Measurements from ENCODE around the gene INTS4.
A peak's percentile ranks its signal among the peaks of the same experiment; 100 is the strongest.
"Not testable (repeated sequence)": the region's sequence is repeated elsewhere in the genome, so short reads cannot be mapped to it uniquely, and the experiment has no call there.

Gene INTS4

DNA sequence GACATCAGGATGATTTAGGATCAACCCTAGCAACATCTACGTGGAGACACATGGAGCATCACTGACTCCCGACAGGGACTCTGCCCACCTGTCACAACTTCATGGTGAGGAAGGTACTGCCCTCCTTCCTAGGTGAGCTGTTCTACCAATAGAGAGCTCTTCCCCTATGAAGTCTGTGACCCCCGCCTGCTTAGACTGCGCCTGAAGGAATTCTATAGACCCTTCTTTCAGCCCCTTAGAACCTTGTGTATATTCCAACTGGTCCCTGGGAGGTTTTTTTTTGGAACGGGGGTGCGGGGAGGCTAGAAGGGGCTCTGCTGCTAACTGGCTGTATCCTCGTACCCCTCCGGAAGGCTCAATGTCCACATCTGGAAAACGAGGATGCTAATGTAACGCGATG, 566 bp downstream of the INTS4 start:
- Histone ChIP-seq H3K36me3 (ENCODE audit: control insufficient read depth in 1 of 2, insufficient read depth in 2 of 2, low read depth in 1 of 2, low read length in 2 of 2) (peaks cover 14 to 24% of the 10 kb centered on the region in 2 experiments), H2BK120ac (ENCODE audit: low read depth, low read length) (no peak overlapping the region), H3K27me3 (ENCODE audit: control insufficient read depth in 1 of 2, insufficient read depth in 1 of 2, low read length in 2 of 2) (no peaks in the 10 kb centered on the region), H2BK5ac (ENCODE audit: low read depth, low read length, poor library complexity, severe bottlenecking) (no peak overlapping the region), H4K8ac (ENCODE audit: low read length) (no peak overlapping the region), H3K27ac (ENCODE audit: low read length, poor library complexity, severe bottlenecking) (no peak overlapping the region), H3K4me3 (ENCODE audit: insufficient read depth in 1 of 2, low read depth in 1 of 2, low read length in 2 of 2) (peak overlapping the region; percentile 53 to 88), H2AK5ac (ENCODE audit: low read length, severe bottlenecking) (no peak overlapping the region), H2BK12ac (ENCODE audit: low read length in 2 of 2) (no peak overlapping the region), H3K18ac (ENCODE audit: low read depth in 1 of 2, low read length in 2 of 2) (no peak overlapping the region), H3K14ac (ENCODE audit: low read length in 2 of 2) (no peak overlapping the region), H2AFZ (ENCODE audit: low read depth, low read length) (no peak overlapping the region), H3K4me1 (ENCODE audit: control insufficient read depth, insufficient read depth, low read depth, low read length) (no peaks in the 10 kb centered on the region), H3K79me1 (replicated peaks; ENCODE audit: low read length, poor library complexity, severe bottlenecking) (peaks cover 19% of the 10 kb centered on the region), H3K23ac (ENCODE audit: low read length in 2 of 2) (no peak overlapping the region), H2BK15ac (ENCODE audit: low read depth, poor library complexity, severe bottlenecking) (peak overlapping the region; percentile 68), H3K9ac (ENCODE audit: low read length) (peak overlapping the region; percentile 95), H3K4ac (ENCODE audit: low read depth in 1 of 2, low read length in 2 of 2) (no peak overlapping the region), H3K4me2 (ENCODE audit: low read length, poor library complexity, severe bottlenecking) (peak overlapping the region; percentile 86), H3K9me3 (ENCODE audit: control insufficient read depth, low read length) (no peaks in the 10 kb centered on the region), H4K91ac (ENCODE audit: low read length) (no peak overlapping the region)
- WGBS, result 12% methylated on average over 6 of the region's 11 CpGs
- no peak for DNase-seq

DNA sequence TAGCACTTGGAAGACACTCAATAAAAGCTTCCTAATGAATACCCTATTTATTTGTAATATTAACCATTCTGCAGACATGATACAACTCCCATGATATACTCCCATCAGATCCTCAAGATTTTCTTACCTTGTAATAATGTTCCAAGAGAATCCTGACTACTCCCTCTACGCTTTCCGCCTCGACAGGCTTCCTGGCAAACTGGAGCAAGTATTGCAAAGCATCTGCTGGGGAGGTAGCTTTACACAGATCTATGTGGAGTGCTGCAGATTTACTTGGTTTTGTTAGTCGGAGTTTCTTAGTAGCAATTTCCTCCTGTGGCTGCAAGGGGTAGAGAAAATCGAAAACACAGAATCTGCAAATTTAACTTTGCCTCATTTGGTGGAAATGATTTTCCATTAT, 3.5 kb downstream of the INTS4 start:
- Histone ChIP-seq H3K79me1 (replicated peaks; ENCODE audit: low read length, poor library complexity, severe bottlenecking) (peaks cover 19% of the 10 kb centered on the region), H3K36me3 (ENCODE audit: control insufficient read depth in 1 of 2, insufficient read depth in 2 of 2, low read depth in 1 of 2, low read length in 2 of 2) (peaks cover 18 to 47% of the 10 kb centered on the region in 2 experiments), H2BK120ac (ENCODE audit: low read depth, low read length) (no peak overlapping the region), H2BK15ac (ENCODE audit: low read depth, poor library complexity, severe bottlenecking) (no peak overlapping the region), H3K4me1 (ENCODE audit: control insufficient read depth, insufficient read depth, low read depth, low read length) (no peaks in the 10 kb centered on the region), H3K4ac (ENCODE audit: low read depth in 1 of 2, low read length in 2 of 2) (no peak overlapping the region), H2AFZ (ENCODE audit: low read depth, low read length) (no peak overlapping the region), H4K8ac (ENCODE audit: low read length) (no peak overlapping the region), H3K23ac (ENCODE audit: low read length in 2 of 2) (no peak overlapping the region), H3K9ac (ENCODE audit: low read length) (no peak overlapping the region), H2BK12ac (ENCODE audit: low read length in 2 of 2) (no peak overlapping the region), H2AK5ac (ENCODE audit: low read length, severe bottlenecking) (no peak overlapping the region), H3K9me3 (ENCODE audit: control insufficient read depth, low read length) (no peaks in the 10 kb centered on the region), H3K4me3 (ENCODE audit: insufficient read depth in 1 of 2, low read depth in 1 of 2, low read length in 2 of 2) (no peak overlapping the region), H3K14ac (ENCODE audit: low read length in 2 of 2) (no peak overlapping the region), H2BK5ac (ENCODE audit: low read depth, low read length, poor library complexity, severe bottlenecking) (no peak overlapping the region), H3K27me3 (ENCODE audit: control insufficient read depth in 1 of 2, insufficient read depth in 1 of 2, low read length in 2 of 2) (no peaks in the 10 kb centered on the region), H3K4me2 (ENCODE audit: low read length, poor library complexity, severe bottlenecking) (no peak overlapping the region), H3K18ac (ENCODE audit: low read depth in 1 of 2, low read length in 2 of 2) (no peak overlapping the region), H3K27ac (ENCODE audit: low read length, poor library complexity, severe bottlenecking) (no peak overlapping the region), H4K91ac (ENCODE audit: low read length) (no peak overlapping the region)
- 100% methylated on average over 3 of the region's 5 CpGs for WGBS
- no peak for DNase-seq

DNA sequence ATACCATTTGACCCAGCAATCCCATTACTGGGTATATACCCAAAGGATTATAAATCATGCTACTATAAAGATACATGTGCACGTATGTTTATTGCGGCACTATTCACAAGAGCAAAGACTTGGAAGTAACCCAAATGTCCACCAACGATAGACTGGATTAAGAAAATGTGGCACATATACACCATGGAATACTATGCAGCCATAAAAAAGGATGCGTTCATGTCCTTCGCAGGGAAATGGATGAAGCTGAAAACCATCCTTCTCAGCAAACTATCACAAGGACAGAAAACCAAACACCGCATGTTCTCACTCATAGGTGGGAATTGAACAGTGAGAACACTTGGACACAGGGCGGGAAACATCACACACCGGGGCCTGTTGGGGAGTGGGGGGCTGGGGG, 8.0 kb downstream of the INTS4 start:
- not testable (repeated sequence) for H2AFZ ChIP-seq (ENCODE audit: low read depth, low read length); H2AK5ac ChIP-seq (ENCODE audit: low read length, severe bottlenecking); H3K27ac ChIP-seq (ENCODE audit: low read length, poor library complexity, severe bottlenecking); H2BK15ac ChIP-seq (ENCODE audit: low read depth, poor library complexity, severe bottlenecking); H3K23ac ChIP-seq (ENCODE audit: low read length in 2 of 2); DNase-seq; H3K14ac ChIP-seq (ENCODE audit: low read length in 2 of 2); H3K4me1 ChIP-seq (ENCODE audit: control insufficient read depth, insufficient read depth, low read depth, low read length); H3K4me2 ChIP-seq (ENCODE audit: low read length, poor library complexity, severe bottlenecking); H2BK12ac ChIP-seq (ENCODE audit: low read length in 2 of 2); H3K18ac ChIP-seq (ENCODE audit: low read depth in 1 of 2, low read length in 2 of 2); H2BK5ac ChIP-seq (ENCODE audit: low read depth, low read length, poor library complexity, severe bottlenecking); H2BK120ac ChIP-seq (ENCODE audit: low read depth, low read length); H3K27me3 ChIP-seq (ENCODE audit: control insufficient read depth in 1 of 2, insufficient read depth in 1 of 2, low read length in 2 of 2); H3K9me3 ChIP-seq (ENCODE audit: control insufficient read depth, low read length); H3K4ac ChIP-seq (ENCODE audit: low read depth in 1 of 2, low read length in 2 of 2); H3K4me3 ChIP-seq (ENCODE audit: insufficient read depth in 1 of 2, low read depth in 1 of 2, low read length in 2 of 2); H4K91ac ChIP-seq (ENCODE audit: low read length); H4K8ac ChIP-seq (ENCODE audit: low read length); H3K9ac ChIP-seq (ENCODE audit: low read length)
- Histone ChIP-seq H3K36me3 (ENCODE audit: control insufficient read depth in 1 of 2, insufficient read depth in 2 of 2, low read depth in 1 of 2, low read length in 2 of 2) (peaks cover 18 to 73% of the 10 kb centered on the region in 2 experiments), H3K79me1 (replicated peaks; ENCODE audit: low read length, poor library complexity, severe bottlenecking) (peaks cover 23% of the 10 kb centered on the region)
- WGBS, result 98% methylated on average over 8 of the region's 8 CpGs

GRCh38 chr11:77981346-77981947, 13.0 kb downstream of the INTS4 start:
- H3K18ac ChIP-seq (ENCODE audit: low read depth in 1 of 2, low read length in 2 of 2), result no peak overlapping the region
- no peak overlapping the region for H3K4ac ChIP-seq (ENCODE audit: low read depth in 1 of 2, low read length in 2 of 2)
- H4K91ac ChIP-seq (ENCODE audit: low read length), result no peak overlapping the region
- no peaks in the 10 kb centered on the region for H3K27me3 ChIP-seq (ENCODE audit: control insufficient read depth in 1 of 2, insufficient read depth in 1 of 2, low read length in 2 of 2)
- peaks cover 16% of the 10 kb centered on the region for H3K79me1 ChIP-seq (replicated peaks; ENCODE audit: low read length, poor library complexity, severe bottlenecking)
- no peak overlapping the region for H2BK12ac ChIP-seq (ENCODE audit: low read length in 2 of 2)
- DNase-seq, result no peak
- no peak overlapping the region for H2BK5ac ChIP-seq (ENCODE audit: low read depth, low read length, poor library complexity, severe bottlenecking)
- H4K8ac ChIP-seq (ENCODE audit: low read length), result no peak overlapping the region
- no peak overlapping the region for H3K4me2 ChIP-seq (ENCODE audit: low read length, poor library complexity, severe bottlenecking)
- 98% methylated on average over 2 of the region's 2 CpGs for WGBS
- H3K4me3 ChIP-seq (ENCODE audit: insufficient read depth in 1 of 2, low read depth in 1 of 2, low read length in 2 of 2), result no peak overlapping the region
- H3K4me1 ChIP-seq (ENCODE audit: control insufficient read depth, insufficient read depth, low read depth, low read length), result no peaks in the 10 kb centered on the region
- no peak overlapping the region for H3K9ac ChIP-seq (ENCODE audit: low read length)
- H2BK15ac ChIP-seq (ENCODE audit: low read depth, poor library complexity, severe bottlenecking), result no peak overlapping the region
- H2BK120ac ChIP-seq (ENCODE audit: low read depth, low read length), result no peak overlapping the region
- H3K9me3 ChIP-seq (ENCODE audit: control insufficient read depth, low read length), result no peaks in the 10 kb centered on the region
- no peak overlapping the region for H2AFZ ChIP-seq (ENCODE audit: low read depth, low read length)
- H2AK5ac ChIP-seq (ENCODE audit: low read length, severe bottlenecking), result no peak overlapping the region
- H3K23ac ChIP-seq (ENCODE audit: low read length in 2 of 2), result no peak overlapping the region
- peaks cover 9 to 66% of the 10 kb centered on the region in 2 experiments for H3K36me3 ChIP-seq (ENCODE audit: control insufficient read depth in 1 of 2, insufficient read depth in 2 of 2, low read depth in 1 of 2, low read length in 2 of 2)
- no peak overlapping the region for H3K27ac ChIP-seq (ENCODE audit: low read length, poor library complexity, severe bottlenecking)
- H3K14ac ChIP-seq (ENCODE audit: low read length in 2 of 2), result no peak overlapping the region

All from mesenchymal stem cell (in vitro differentiated cells and primary cell).